GM18870 (cell line): ENCODE measurements around the gene LPCAT1.

ENCODE experiments used
- ATAC-seq: cut with Tn5 transposase; IDR thresholded peaks from one replicate; pipeline ENCODE4 v1.9.1; 2021; ENCODE audit warnings: moderate library complexity; ENCODE audit not compliant: unreplicated experiment

The LPCAT1 gene

GRCh38 chr5:1555011-1555807, 31.4 kb upstream of the LPCAT1 start:
- no peak for ATAC-seq

DNA sequence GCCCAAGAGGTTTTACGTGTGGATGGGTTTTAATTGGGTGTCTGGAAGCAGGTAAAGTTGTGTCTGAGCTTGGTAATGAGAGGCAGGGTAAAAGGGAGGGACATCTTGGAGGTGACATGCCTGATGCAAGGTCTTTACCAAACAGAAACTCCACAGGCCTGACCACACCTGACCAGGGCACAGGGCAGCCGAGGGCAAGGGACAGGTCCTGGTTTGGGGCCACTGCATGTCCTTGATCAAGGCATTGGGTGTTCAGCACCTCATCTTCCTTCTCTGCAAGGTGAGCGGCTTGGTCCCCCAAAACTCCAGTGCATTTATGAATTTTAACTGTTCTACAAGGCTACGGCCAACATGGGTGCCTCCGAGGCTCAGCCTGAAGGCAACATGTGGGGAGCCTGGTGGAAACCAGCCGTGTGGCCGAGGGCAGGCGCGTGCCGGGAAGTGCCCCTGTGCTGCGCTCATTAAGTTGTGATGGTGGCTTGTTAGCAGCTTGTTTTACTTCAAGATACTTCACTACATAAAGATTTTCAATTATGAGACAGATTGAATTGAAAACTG, 30.7 kb upstream of the LPCAT1 start:
- no peak for ATAC-seq

GRCh38 chr5:1553539-1554409, 30.0 kb upstream of the LPCAT1 start:
- no peak for ATAC-seq

DNA sequence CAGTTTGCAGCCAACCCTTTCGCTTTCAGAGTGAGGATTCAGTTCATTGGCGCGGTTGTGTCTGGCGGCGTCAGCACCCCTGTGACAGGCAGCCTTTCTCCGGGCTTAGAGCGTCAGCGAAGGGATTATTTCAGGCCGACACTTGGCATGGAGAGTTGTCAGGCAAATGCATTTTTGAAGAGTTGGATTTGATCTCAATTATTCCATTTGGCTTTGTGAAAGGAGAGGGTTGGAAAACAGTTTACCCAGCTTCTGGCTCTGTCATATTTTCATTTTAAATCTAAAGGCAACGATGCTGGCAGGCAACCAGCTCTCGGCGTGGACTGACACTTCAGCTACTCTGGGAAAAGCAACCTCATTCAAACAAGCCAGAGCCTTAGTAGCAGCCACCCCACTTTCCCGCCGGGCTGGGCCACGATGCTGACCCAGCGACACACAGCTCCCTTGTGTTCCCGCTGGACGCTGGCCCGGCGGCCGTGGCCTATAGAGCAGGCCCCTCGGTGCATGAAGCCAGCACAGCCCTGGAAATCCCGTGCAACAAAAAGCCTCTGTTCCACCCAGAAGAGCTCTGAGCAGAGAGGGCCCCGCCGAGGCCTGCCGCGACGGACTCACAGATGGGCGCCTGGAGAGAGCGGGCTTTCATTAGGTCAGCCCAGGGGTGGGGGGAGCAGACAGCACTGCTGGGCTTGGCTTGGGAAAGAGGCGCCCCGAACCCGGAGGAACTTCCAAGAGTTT, 28.9 kb upstream of the LPCAT1 start:
- no peak for ATAC-seq

- ATAC-seq = no peak
Observed at GRCh38 chr5:1551426-1552301, 27.9 kb upstream of the LPCAT1 start.

- no peak for ATAC-seq
Observed at GRCh38 chr5:1550287-1551076, 26.7 kb upstream of the LPCAT1 start.

- no peak for ATAC-seq
Observed at GRCh38 chr5:1549475-1550030, 25.8 kb upstream of the LPCAT1 start.

DNA sequence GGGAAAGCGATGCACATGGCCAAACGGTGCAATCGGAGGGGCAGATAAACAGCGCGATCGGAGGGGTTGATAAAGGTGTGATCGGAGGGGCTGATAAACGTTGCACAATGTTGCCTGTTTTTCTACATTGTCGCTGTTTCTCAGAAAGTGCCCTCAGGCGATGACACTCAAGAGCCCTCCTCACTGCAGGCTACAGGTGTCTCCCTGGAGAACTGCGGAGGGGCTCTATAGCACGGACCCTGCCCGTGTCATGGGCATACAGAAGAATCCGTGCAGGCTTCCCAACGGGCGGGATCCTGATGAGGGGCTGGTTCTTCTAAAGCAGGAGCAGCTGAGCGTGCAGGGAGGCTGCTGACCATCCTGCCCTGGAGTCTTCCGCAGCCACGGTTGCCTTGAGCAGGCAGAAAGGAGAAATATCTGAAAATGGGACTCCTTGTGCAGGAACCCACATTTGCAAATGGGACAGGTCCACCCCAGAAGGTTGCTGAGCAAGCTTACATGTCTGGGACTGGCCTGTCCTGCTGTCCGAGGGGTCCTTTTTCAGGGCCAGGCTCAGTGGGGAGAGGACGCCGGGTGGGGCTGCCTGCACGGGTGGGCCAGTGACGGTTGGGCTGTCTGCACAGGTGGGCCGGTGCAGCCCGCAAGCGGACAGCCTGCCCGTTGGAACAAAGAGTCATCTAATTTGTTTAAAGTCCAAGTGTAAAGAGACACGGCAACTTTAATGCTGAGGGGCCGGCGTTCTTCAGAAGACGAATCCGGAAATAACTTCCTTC, 25.1 kb upstream of the LPCAT1 start:
- ATAC-seq = no peak

- ATAC-seq = no peak
Observed at GRCh38 chr5:1547655-1548054, 23.9 kb upstream of the LPCAT1 start.

DNA sequence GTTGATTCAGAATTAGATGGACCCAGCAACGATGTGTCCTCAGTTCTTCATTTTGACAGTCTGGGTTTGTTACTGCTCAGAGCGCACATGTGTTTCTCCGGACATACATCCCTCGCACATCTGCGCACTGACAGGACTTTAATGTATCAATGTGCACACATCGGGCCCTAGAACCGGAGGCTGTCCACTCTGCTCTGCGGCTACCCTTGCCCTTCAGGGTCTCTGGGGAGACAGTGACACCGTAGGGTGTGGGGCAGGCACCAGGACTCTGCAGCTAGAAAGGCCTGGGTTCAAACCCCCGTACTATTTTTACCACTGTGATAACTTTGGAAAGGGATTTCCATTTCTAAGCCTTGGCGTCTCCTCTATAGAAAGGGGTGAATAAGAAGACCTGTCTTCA, 23.5 kb upstream of the LPCAT1 start:
- no peak for ATAC-seq

GRCh38 chr5:1546556-1546955, 22.8 kb upstream of the LPCAT1 start:
- ATAC-seq = no peak

GRCh38 chr5:1545805-1546355, 22.1 kb upstream of the LPCAT1 start:
- no peak for ATAC-seq

DNA sequence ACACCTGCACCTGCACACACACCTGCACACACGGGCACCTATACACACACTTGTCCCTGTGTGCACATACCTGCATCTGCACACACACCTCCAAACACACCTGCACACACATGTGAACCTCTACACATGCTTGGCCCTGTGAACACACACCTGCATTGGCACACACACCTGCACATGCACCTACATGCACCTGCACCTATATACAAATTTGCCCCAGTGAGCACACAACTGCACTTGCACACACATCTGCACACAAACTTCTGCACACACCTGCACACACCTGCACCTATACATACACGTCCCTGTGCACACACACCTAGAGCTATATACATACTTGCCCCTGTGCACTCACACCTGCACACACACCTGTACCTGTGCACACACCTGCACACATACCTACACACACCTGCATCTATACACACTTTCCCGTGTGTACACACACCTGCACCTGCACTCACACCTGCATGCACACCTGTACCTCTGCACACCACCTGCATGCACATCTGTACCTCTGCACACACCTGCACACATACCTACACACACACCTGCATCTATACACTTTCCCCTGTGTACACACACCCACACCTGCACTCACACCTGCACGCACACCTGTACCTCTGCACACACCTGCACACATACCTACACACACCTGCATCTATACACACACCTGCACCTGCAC, 21.5 kb upstream of the LPCAT1 start:
- ATAC-seq = no peak

GRCh38 chr5:1544294-1544961, 20.7 kb upstream of the LPCAT1 start:
- ATAC-seq = no peak

- ATAC-seq = no peak
Observed at GRCh38 chr5:1543398-1544293, 19.9 kb upstream of the LPCAT1 start.

- no peak for ATAC-seq
Observed at GRCh38 chr5:1542781-1543180, 19.0 kb upstream of the LPCAT1 start.
